ENCODE results near the gene DDX43. TPM values are rescaled to one million over a fixed set of nuclear protein-coding genes. Genes with fewer than 3 reads are reported as not detected.
"Not testable (repeated sequence)": the region's sequence is repeated elsewhere in the genome, so short reads cannot be mapped to it uniquely, and the experiment has no call there.

The DDX43 gene
- total RNA-seq, 2 donors from 2014 or later: 0.51 to 0.85 TPM

DNA sequence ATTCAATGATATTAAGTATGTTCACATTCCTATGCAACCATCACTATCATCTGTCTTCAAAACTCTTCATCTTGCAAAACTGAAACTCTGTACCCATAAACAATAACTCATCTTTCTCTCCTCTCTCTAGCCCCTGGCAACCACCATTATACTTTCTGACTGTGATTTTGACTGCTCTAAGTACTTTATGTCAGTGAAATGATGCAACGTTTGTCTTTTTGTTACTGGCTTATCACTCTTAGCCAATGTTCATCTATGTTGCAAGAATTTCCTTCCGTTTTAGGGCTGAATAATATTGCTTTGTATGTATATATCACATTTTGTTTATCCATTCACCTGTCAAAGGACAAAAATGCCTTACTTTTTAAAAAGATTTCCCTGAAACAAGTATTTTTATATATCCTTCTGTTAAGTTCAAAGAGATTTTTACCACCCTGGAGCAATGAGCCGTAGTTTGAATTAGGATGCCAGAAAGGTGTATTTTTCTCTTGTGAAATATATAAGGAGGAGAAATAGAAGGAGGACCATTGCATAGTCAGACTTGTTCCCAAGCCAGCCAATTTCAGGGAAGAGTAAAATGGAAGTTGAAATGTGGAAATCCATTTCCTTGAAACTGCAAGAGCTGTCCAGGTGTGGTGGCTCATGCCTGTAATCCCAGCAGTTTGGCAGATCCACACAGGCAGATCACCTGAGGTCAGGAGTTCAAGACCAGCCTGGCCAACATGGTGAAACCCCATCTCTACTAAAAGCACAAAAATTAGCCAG, 61.4 kb downstream of the DDX43 start:
- Histone ChIP-seq H3K27me3 (no peaks in the 10 kb centered on the region), H3K4me1 (peaks cover 0 to 13% of the 10 kb centered on the region in 2 donors), H3K27ac (no peak overlapping the region), H3K4me3 (no peak overlapping the region), H3K9me3 (no peaks in the 10 kb centered on the region), H3K36me3 (no peaks in the 10 kb centered on the region)
- DNase-seq (ENCODE audit: low spot score): no peak
- TF ChIP-seq, protein P1, sequence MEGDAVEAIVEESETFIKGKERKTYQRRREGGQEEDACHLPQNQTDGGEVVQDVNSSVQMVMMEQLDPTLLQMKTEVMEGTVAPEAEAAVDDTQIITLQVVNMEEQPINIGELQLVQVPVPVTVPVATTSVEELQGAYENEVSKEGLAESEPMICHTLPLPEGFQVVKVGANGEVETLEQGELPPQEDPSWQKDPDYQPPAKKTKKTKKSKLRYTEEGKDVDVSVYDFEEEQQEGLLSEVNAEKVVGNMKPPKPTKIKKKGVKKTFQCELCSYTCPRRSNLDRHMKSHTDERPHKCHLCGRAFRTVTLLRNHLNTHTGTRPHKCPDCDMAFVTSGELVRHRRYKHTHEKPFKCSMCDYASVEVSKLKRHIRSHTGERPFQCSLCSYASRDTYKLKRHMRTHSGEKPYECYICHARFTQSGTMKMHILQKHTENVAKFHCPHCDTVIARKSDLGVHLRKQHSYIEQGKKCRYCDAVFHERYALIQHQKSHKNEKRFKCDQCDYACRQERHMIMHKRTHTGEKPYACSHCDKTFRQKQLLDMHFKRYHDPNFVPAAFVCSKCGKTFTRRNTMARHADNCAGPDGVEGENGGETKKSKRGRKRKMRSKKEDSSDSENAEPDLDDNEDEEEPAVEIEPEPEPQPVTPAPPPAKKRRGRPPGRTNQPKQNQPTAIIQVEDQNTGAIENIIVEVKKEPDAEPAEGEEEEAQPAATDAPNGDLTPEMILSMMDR (IDR thresholded peaks at IDR 0.05): no peak

DNA sequence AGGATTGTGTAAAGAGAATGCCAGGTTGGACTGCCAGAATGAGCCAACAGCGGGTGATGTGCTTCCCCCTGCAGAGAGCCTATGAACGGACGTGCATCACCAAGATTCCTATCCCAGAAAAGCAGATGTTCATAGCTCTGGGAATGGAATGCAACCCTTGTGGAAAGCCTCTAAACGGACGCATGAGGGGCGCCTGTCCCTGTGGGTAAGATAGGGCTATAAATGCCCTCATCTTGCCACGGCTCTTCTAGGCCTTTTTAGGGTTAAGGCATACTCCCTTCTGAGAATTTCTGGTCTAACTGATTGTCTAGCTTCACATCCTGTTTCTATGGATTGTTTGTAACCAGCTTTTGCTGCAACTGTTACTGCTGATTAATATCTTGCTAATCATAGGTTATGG, 64.8 kb downstream of the DDX43 start:
- not testable (repeated sequence) for H3K27me3 ChIP-seq; H3K9me3 ChIP-seq; DNase-seq (ENCODE audit: low spot score); H3K4me3 ChIP-seq; H3K36me3 ChIP-seq; H3K27ac ChIP-seq; H3K4me1 ChIP-seq

DNA sequence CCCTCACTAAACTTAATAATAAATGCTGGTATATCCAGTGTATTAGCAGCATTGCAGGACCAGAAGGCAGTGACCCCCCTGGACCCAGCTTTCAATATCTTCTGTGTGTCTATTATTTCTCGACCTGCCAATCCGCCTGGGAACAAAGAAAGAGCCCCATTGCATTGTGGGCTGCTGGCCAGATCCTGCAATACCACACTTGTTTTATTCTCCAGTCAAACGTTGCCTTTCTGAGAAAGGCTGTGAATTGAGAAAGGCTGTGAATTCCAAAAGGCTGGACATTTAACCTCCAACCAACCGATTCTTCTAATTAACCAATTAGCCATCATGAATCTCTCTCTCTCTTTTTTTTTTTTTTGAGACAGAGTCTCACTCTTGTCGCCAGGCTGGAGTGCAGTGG, 65.4 kb downstream of the DDX43 start:
- H3K9me3 ChIP-seq: no peaks in the 10 kb centered on the region
- no peak overlapping the region for H3K4me3 ChIP-seq
- TF ChIP-seq, protein P1 (IDR thresholded peaks at IDR 0.05): no peak
- peaks cover 0 to 9% of the 10 kb centered on the region in 2 donors for H3K4me1 ChIP-seq
- H3K27ac ChIP-seq: no peak overlapping the region
- H3K27me3 ChIP-seq: no peaks in the 10 kb centered on the region
- no peaks in the 10 kb centered on the region for H3K36me3 ChIP-seq
- DNase-seq (ENCODE audit: low spot score): no peak

DNA sequence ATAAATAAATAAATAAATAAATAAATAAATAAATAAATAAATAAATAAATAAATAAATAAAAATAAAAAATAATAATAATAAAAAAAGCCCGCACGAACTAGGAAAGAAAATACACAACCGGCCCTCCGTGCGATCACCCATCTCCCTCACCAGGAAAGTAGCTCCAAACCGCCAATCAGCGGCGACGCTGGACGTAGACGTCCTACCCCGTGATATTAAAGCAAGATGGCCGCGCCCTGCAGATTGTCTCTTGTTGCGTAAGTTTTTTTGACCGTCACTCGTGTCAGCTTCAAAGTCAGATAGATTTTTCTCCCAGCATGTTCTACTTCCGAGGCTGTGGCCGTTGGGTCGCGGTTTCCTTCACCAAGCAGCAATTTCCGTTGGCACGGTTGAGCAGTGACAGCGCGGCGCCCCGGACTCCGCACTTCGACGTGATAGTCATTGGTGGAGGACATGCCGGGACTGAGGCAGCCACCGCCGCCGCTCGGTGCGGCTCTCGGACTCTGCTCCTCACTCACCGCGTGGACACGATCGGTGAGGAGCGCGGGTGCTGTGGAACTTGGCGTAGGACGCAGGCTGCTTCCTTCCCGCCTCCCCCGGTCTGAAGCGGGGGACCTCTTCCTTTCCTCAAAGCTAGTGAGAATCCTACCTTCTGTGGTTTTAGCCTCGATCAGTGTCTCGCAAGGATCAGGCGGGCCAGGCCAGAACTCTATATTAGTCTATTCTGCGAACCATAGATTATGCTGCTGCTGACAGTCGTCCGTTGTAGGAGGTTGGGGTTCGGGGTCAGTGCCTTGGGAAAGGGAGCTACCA, 67.1 kb downstream of the DDX43 start, which contains the start of gene MTO1:
Gene MTO1 (plus strand): TSS at position 201 of the 814 bp plus-strand sequence. CDS start 118 bp downstream, at position 319.
- Histone ChIP-seq H3K4me3 (peak within 1 kb of the TSS; percentile 82 to 85), H3K27me3 (no peaks in the 10 kb centered on the region), H3K9me3 (no peaks in the 10 kb centered on the region), H3K27ac (peak within 1 kb of the TSS; percentile 94 to 97), H3K4me1 (peaks cover 0 to 9% of the 10 kb centered on the region in 2 donors), H3K36me3 (peaks cover 7% of the 10 kb centered on the region)
- peak; percentile 97 for DNase-seq (ENCODE audit: low spot score)
- TF ChIP-seq, protein P1 (IDR thresholded peaks at IDR 0.05): no peak

Other genes starting within 250 kb of the DDX43 start
- not detected for gene KHDC1L, start 169.3 kb upstream of the DDX43 start, total RNA-seq
- gene KHDC1, start 131.6 kb upstream of the DDX43 start, total RNA-seq: 1 to 10 TPM; 1.8 to 4.8 TPM
- not detected for gene DPPA5, start 40.6 kb upstream of the DDX43 start, total RNA-seq
- not detected for gene KHDC3L, start 32.2 kb upstream of the DDX43 start, total RNA-seq
- gene OOEP, start 24.9 kb upstream of the DDX43 start, total RNA-seq: not detected
- gene CGAS, start 57.5 kb downstream of the DDX43 start, total RNA-seq: 1 to 10 TPM; 1.4 to 1.7 TPM
- 10 to 100 TPM; 16.1 to 22.6 TPM for gene MTO1, start 66.9 kb downstream of the DDX43 start, total RNA-seq
- gene EEF1A1, start 126.2 kb downstream of the DDX43 start, total RNA-seq: 1,000 to 10,000 TPM; 4,165 to 5,616 TPM